ENCODE results near the gene MCRS1.

DNA sequence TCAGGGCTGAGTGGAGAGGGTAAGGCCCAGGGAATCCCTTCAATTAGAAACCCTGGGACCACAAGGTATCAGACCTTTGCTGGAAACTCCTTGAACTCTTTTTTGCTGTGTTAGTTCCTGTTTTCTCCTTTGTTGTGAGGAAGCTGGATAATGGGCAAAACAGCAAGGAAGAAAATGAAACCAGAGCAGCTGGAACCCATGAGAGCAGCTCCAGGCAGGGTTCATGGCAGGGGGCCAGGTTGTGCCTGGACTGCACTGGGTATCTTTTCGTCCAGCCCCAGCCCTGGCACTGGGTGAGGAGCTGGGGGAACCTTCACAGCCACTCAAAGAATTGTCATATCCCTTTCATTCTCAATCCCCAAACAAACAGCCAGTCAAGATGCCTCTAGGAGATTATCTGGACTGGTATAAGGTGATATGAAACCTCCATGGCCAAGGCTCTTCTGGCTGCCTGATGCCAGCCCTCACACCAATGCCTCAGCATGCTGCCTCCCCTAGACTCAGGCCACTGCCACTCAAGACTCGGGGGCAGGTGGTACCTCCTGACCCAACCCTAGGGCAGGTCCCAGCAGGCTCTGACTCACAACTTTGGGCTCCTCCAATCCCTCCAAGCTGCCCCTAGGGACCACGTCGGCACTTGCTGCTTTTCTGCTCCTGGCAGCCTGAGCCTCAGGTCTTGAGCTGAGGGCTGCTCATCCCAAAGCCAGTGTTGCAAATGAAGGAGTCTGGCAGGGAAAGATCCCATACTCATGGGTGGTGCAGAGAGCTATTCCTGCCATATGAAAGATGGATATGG lies 21.0 kb upstream of the MCRS1 start:
- TF ChIP-seq, protein P1, sequence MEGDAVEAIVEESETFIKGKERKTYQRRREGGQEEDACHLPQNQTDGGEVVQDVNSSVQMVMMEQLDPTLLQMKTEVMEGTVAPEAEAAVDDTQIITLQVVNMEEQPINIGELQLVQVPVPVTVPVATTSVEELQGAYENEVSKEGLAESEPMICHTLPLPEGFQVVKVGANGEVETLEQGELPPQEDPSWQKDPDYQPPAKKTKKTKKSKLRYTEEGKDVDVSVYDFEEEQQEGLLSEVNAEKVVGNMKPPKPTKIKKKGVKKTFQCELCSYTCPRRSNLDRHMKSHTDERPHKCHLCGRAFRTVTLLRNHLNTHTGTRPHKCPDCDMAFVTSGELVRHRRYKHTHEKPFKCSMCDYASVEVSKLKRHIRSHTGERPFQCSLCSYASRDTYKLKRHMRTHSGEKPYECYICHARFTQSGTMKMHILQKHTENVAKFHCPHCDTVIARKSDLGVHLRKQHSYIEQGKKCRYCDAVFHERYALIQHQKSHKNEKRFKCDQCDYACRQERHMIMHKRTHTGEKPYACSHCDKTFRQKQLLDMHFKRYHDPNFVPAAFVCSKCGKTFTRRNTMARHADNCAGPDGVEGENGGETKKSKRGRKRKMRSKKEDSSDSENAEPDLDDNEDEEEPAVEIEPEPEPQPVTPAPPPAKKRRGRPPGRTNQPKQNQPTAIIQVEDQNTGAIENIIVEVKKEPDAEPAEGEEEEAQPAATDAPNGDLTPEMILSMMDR (IDR thresholded peaks at IDR 0.05): no peak
- no peak for TF ChIP-seq POLR2A (IDR thresholded peaks at IDR 0.05)
